Pancreas (tissue), 10 donors: ENCODE measurements around the gene EPC1. TPM values are rescaled to one million over a fixed set of nuclear protein-coding genes. Genes with fewer than 3 reads are reported as not detected.

Experiments
- ATAC-seq, 4 donors: fragments of 200-7000 bp; cut with Tn5 transposase; one replicate each; pipeline versions ENCODE4 v1.8.0 to v1.9.1; 2020; ENCODE audit warnings: mild to moderate bottlenecking in 4 of 4, moderate library complexity in 4 of 4
- DNase-seq, 6 donors: peaks; one replicate each; pipeline ENCODE4 v3.0.0-alpha.2; 2020
- FAIRE-seq: peaks from 2 replicates; lab custom pipeline; 2012; peaks lifted over from hg19 to GRCh38; lab: Jason Lieb, UNC
- H3K27ac ChIP-seq, 4 donors: fragments of 200-600 bp; sonication (generic); 1 replicate in 3 of 4; 2 replicates in 1 of 4; pipeline versions ENCODE4 v1.5.0 to v1.8.0; 2020
- H3K27me3 ChIP-seq, 4 donors: fragments of 200-600 bp; one replicate each; pipeline ENCODE4 v1.8.0; 2021
- H3K36me3 ChIP-seq, 3 donors: fragments of 200-600 bp; sonication (generic) in 1 of 3; one replicate each; pipeline versions ENCODE4 v1.5.0 to v1.8.0; 2020 to 2021
- H3K4me1 ChIP-seq, 3 donors: fragments of 200-600 bp; one replicate each; pipeline ENCODE4 v1.8.0; 2021
- H3K4me3 ChIP-seq, 4 donors: fragments of 200-600 bp; sonication (generic) in 2 of 4; one replicate each; pipeline versions ENCODE4 v1.5.0 to v1.8.0; 2020 to 2021
- H3K9me3 ChIP-seq, 4 donors: fragments of 200-600 bp; one replicate each; pipeline ENCODE4 v1.8.0; 2021
- CTCF ChIP-seq, 4 donors: fragments of 200-600 bp; sonication (generic) in 3 of 4; IDR thresholded peaks; one replicate each; pipeline versions ENCODE4 v1.5.0 to v1.8.0; 2021; ENCODE audit warnings: antibody characterized with exemption in 4 of 4
- WGBS, 2 donors: extraction: QIAGEN DNeasy Blood & Tissue Kit; methylation state at CpG; one replicate each; pipeline ENCODE4 v1.1.7; 2013; 5-methylcytosine and 5-hydroxymethylcytosine counted together
- intact Hi-C, 3 donors: fragments of 100-400 bp; cut with DNase I; formaldehyde crosslinking; loops; one replicate each; pipeline versions ENCODE4 v1.11.1 to v1.14.2; 2022
- polyA plus RNA-seq, 2 donors: library from polyadenylated mRNA; stranded (reverse); fragments of 200-250 nt; gene quantifications; one replicate each; pipeline ENCODE4 v1.2.3, GENCODE V29; 2013
- total RNA-seq, 6 donors: library from RNA; stranded (reverse); fragmentation: NEBNext Ultra II Directional in 4 of 6; extraction: Animal tissue kit (Norgen Biotek cat#: 25700) in 4 of 6; gene quantifications; one replicate each; pipeline versions ENCODE4 v1.2.1 to v1.2.4, GENCODE V29; 2021 to 2023
- donor health status: healthy with polysubstance abuse.
- donor health status: DM: no; HTN: no; CAD: no; lungs with moderate emphysema.
- donor health status: DM: no; HTN: no; CAD: no.
- donor health status: control.
- donor health status: control.
- donor health status: Bipolar disorder and iron deficiency.
- donor health status: DM: yes; HTN: yes; CAD: no.
- donor health status: DM: no; HTN: no; CAD: no.
- donor health status: DM: no; HTN: no; CAD: no.
- donor health status: DM: yes; HTN: yes; CAD: no.

Gene EPC1
- total and polyA plus RNA-seq, 8 donors = 11.3 to 21.8 (median 16.4) TPM

DNA sequence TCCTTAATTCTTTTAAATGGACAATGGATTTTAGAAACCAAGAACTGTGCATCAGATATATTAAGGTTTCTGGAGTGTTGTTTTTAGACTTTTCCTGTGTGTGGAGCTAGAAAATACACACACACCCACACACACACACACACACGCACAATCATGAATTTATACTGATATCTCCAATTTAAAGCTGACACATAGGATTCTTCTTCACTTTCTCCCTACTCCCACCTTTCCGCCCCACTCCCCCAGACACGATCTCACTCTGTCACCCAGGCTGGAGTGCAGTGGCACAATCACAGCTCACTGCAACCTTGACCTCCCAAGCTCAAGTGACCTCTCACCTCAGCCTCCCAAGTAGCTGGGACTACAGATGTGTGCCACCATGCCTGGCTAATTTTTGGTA is 100.3 kb downstream of the EPC1 start:
- FAIRE-seq = no peak
- no peaks in the 10 kb centered on the region for H3K36me3 ChIP-seq
- intact Hi-C loops = no loop called here
- H3K9me3 ChIP-seq = no peaks in the 10 kb centered on the region
- H3K4me1 ChIP-seq = no peaks in the 10 kb centered on the region
- no peak for TF ChIP-seq CTCF (IDR thresholded peaks at IDR 0.05)
- ATAC-seq = no peak
- 89 to 92% methylated on average over 3 of the region's 3 CpGs for WGBS, 2 donors
- no peak overlapping the region for H3K27ac ChIP-seq
- no peak overlapping the region for H3K4me3 ChIP-seq
- no peaks in the 10 kb centered on the region for H3K27me3 ChIP-seq
- no peak for DNase-seq

- H3K4me1 ChIP-seq = no peaks in the 10 kb centered on the region
- no peak for DNase-seq
- H3K27ac ChIP-seq = no peak overlapping the region
- intact Hi-C loops = no loop called here
- H3K27me3 ChIP-seq = no peaks in the 10 kb centered on the region
- H3K4me3 ChIP-seq = no peak overlapping the region
- no peaks in the 10 kb centered on the region for H3K36me3 ChIP-seq
- no peak for FAIRE-seq
- TF ChIP-seq CTCF (IDR thresholded peaks at IDR 0.05) = no peak
- WGBS, 2 donors = 72 to 83% methylated on average over 8 of the region's 8 CpGs
- H3K9me3 ChIP-seq = no peaks in the 10 kb centered on the region
- no peak for ATAC-seq
These were observed 101.2 kb downstream of the EPC1 start for GRCh38 chr10:32245760-32246159.

GRCh38 chr10:32244421-32245207 is 102.3 kb downstream of the EPC1 start:
- H3K4me3 ChIP-seq = no peak overlapping the region
- H3K4me1 ChIP-seq = no peaks in the 10 kb centered on the region
- ATAC-seq (no peak), DNase-seq (no peak), FAIRE-seq (no peak)
- no peaks in the 10 kb centered on the region for H3K27me3 ChIP-seq
- no peak overlapping the region for H3K27ac ChIP-seq
- TF ChIP-seq CTCF (IDR thresholded peaks at IDR 0.05) = no peak
- no peaks in the 10 kb centered on the region for H3K36me3 ChIP-seq
- WGBS, 2 donors = 85 to 87% methylated on average over 3 of the region's 3 CpGs
- H3K9me3 ChIP-seq = no peaks in the 10 kb centered on the region
- intact Hi-C loops = no loop called here

DNA sequence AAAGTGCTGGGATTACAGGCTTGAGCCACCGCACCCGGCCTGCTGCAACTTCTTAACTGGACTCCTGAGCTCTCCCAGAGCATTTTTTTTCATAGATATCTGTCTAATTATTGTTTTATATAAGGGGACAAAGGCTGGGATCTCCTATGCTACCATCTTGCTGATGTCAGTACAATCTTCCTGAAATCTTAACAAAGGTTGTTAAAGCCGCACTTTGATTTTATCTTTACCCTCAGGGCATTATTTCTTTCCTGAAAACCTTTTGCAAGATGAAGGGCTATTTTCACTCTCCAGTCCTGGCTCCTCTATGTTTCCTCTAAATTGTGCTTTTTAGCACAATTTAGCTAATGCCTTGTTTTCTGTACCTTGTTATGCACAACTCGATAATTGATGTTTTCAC is 102.9 kb downstream of the EPC1 start:
- H3K9me3 ChIP-seq = no peaks in the 10 kb centered on the region
- FAIRE-seq (no peak), DNase-seq (no peak), ATAC-seq (no peak)
- H3K4me1 ChIP-seq = no peaks in the 10 kb centered on the region
- no peak overlapping the region for H3K27ac ChIP-seq
- H3K27me3 ChIP-seq = no peaks in the 10 kb centered on the region
- no peaks in the 10 kb centered on the region for H3K36me3 ChIP-seq
- intact Hi-C loops = no loop called here
- no peak for TF ChIP-seq CTCF (IDR thresholded peaks at IDR 0.05)
- 90 to 95% methylated on average over 4 of the region's 4 CpGs for WGBS, 2 donors
- H3K4me3 ChIP-seq = no peak overlapping the region

- Histone ChIP-seq H3K36me3 (no peaks in the 10 kb centered on the region), H3K27me3 (no peaks in the 10 kb centered on the region), H3K4me1 (no peaks in the 10 kb centered on the region), H3K9me3 (no peaks in the 10 kb centered on the region), H3K4me3 (no peak overlapping the region), H3K27ac (no peak overlapping the region)
- DNase-seq = no peak
- ATAC-seq = no peak
- TF ChIP-seq CTCF (IDR thresholded peaks at IDR 0.05) = no peak
- no peak for FAIRE-seq
- intact Hi-C loops = no loop called here
These were observed 105.0 kb downstream of the EPC1 start for GRCh38 chr10:32241946-32242345.
